ENCODE data around the gene RPS18.
"Not testable (repeated sequence)": the region's sequence is repeated elsewhere in the genome, so short reads cannot be mapped to it uniquely, and the experiment has no call there.

The RPS18 gene

GRCh38 chr6:33279971-33280511 lies 8.2 kb downstream of the RPS18 start:
- peaks cover 9% of the 10 kb centered on the region for H3K79me2 ChIP-seq (ENCODE audit: control insufficient read depth, low read length)
- H3K4me1 ChIP-seq (ENCODE audit: control insufficient read depth, low read length): peaks cover 52% of the 10 kb centered on the region
- H3K9me3 ChIP-seq (ENCODE audit: control insufficient read depth, insufficient read depth, low read length): no peaks in the 10 kb centered on the region
- no peaks in the 10 kb centered on the region for H3K27me3 ChIP-seq (ENCODE audit: control insufficient read depth, low read length)
- H3F3A ChIP-seq (ENCODE audit: control insufficient read depth, insufficient read depth): peaks cover 47% of the 10 kb centered on the region
- H3K27ac ChIP-seq (ENCODE audit: low read depth, low read length): peak overlapping the region; percentile 37; the same call in 1 of the 2 replicates
- no peaks in the 10 kb centered on the region for H3K9me2 ChIP-seq (replicated peaks; ENCODE audit: control insufficient read depth, low read length)
- peaks cover 2% of the 10 kb centered on the region for H4K20me1 ChIP-seq (ENCODE audit: control insufficient read depth, insufficient read depth, low read depth, low read length)
- H3K4me2 ChIP-seq (ENCODE audit: low read length): no peak overlapping the region
- H3K4me3 ChIP-seq (ENCODE audit: low read length): no peak overlapping the region
- H3K36me3 ChIP-seq (ENCODE audit: control insufficient read depth, low read length): peaks cover 89% of the 10 kb centered on the region
- TF ChIP-seq CTCF (IDR thresholded peaks at IDR 0.05; ENCODE audit: low read depth, low read length, poor library complexity, severe bottlenecking): peak; percentile 98
- TF ChIP-seq EZH2phosphoT487 (IDR thresholded peaks at IDR 0.05; ENCODE audit: borderline replicate concordance, low read length): no peak

GRCh38 chr6:33280539-33280938 lies 8.7 kb downstream of the RPS18 start:
- TF ChIP-seq CTCF (IDR thresholded peaks at IDR 0.05; ENCODE audit: low read depth, low read length, poor library complexity, severe bottlenecking): no peak
- TF ChIP-seq EZH2phosphoT487 (IDR thresholded peaks at IDR 0.05; ENCODE audit: borderline replicate concordance, low read length): no peak
- H3F3A ChIP-seq (ENCODE audit: control insufficient read depth, insufficient read depth): peaks cover 42% of the 10 kb centered on the region
- peaks cover 47% of the 10 kb centered on the region for H3K4me1 ChIP-seq (ENCODE audit: control insufficient read depth, low read length)
- H3K79me2 ChIP-seq (ENCODE audit: control insufficient read depth, low read length): peaks cover 4% of the 10 kb centered on the region
- no peak overlapping the region for H3K4me3 ChIP-seq (ENCODE audit: low read length)
- no peaks in the 10 kb centered on the region for H3K9me3 ChIP-seq (ENCODE audit: control insufficient read depth, insufficient read depth, low read length)
- H3K4me2 ChIP-seq (ENCODE audit: low read length): no peak overlapping the region
- peaks cover 88% of the 10 kb centered on the region for H3K36me3 ChIP-seq (ENCODE audit: control insufficient read depth, low read length)
- H3K9me2 ChIP-seq (replicated peaks; ENCODE audit: control insufficient read depth, low read length): no peaks in the 10 kb centered on the region
- H3K27ac ChIP-seq (ENCODE audit: low read depth, low read length): peak overlapping the region; percentile 37; the same call in 1 of the 2 replicates
- no peaks in the 10 kb centered on the region for H3K27me3 ChIP-seq (ENCODE audit: control insufficient read depth, low read length)
- no peaks in the 10 kb centered on the region; the same call in 1 of the 2 replicates for H4K20me1 ChIP-seq (ENCODE audit: control insufficient read depth, insufficient read depth, low read depth, low read length)

- peaks cover 77% of the 10 kb centered on the region for H3K36me3 ChIP-seq (ENCODE audit: control insufficient read depth, low read length)
Observed at GRCh38 chr6:33285214-33285613, 13.3 kb downstream of the RPS18 start.

DNA sequence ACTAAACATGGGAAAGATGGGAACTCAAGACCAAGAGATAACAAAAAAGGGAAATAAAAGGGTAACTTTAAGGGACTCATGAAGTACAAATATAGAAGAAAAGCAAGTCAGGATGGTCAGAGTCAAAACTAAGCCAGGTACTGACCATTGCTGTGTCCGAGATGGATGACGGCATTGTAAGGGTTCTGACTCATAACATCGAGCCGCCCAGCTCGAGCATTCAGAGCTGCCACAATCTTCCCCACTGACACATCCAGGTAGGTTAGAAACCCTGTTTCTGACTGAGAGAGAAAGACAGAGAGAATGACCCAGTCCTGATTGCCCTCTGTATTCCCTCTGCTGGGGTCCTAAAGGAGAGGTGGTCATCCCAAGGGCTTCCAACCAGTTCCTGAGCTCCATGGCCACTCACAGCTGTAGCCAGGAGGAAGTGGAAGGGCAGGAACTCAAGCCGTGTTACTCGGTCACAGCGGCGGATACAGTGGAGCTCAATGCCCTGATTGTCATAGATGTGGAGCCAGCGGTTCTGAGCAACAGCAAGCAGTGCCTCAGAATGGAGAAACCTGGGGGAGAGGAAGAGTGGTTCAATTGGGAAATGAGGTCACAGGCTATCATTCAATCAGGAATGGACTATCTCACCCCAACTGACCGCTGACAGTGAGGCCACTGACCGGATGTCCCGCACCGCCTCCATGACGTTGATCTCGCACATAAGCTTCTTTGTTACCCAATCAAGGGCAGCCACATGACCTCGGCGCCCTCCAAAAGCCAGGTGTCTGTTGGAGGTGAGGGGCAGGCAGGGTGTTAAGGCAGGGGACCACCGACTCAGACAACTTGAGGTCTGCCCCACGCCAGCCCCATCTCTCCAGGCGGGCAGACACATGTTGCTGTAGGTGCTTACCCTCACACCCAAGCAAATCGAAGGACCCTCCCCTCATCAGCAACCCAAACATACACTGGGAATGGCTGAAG lies 15.4 kb downstream of the RPS18 start:
- Histone ChIP-seq H4K20me1 (ENCODE audit: control insufficient read depth, insufficient read depth, low read depth, low read length) (no peaks in the 10 kb centered on the region), H3K79me2 (ENCODE audit: control insufficient read depth, low read length) (peaks cover 55% of the 10 kb centered on the region), H3K27me3 (ENCODE audit: control insufficient read depth, low read length) (no peaks in the 10 kb centered on the region), H3K4me2 (ENCODE audit: low read length) (peak overlapping the region; percentile 87), H3K4me3 (ENCODE audit: low read length) (peak overlapping the region; percentile 93), H3K4me1 (ENCODE audit: control insufficient read depth, low read length) (peaks cover 25% of the 10 kb centered on the region), H3K36me3 (ENCODE audit: control insufficient read depth, low read length) (peaks cover 82% of the 10 kb centered on the region), H3K9me3 (ENCODE audit: control insufficient read depth, insufficient read depth, low read length) (no peaks in the 10 kb centered on the region), H3K27ac (ENCODE audit: low read depth, low read length) (no peak overlapping the region), H3K9me2 (replicated peaks; ENCODE audit: control insufficient read depth, low read length) (no peaks in the 10 kb centered on the region), H3F3A (ENCODE audit: control insufficient read depth, insufficient read depth) (peaks cover 13% of the 10 kb centered on the region; the same call in 1 of the 2 replicates)
- TF ChIP-seq CTCF (IDR thresholded peaks at IDR 0.05; ENCODE audit: low read depth, low read length, poor library complexity, severe bottlenecking) (no peak), EZH2phosphoT487 (IDR thresholded peaks at IDR 0.05; ENCODE audit: borderline replicate concordance, low read length) (no peak)

More at GRCh38 chr6:33285214-33285613, 13.3 kb downstream of the RPS18 start:
- H3K4me1 ChIP-seq (ENCODE audit: control insufficient read depth, low read length): peaks cover 19% of the 10 kb centered on the region
- H3K9me3 ChIP-seq (ENCODE audit: control insufficient read depth, insufficient read depth, low read length); H4K20me1 ChIP-seq (ENCODE audit: control insufficient read depth, insufficient read depth, low read depth, low read length); H3K4me2 ChIP-seq (ENCODE audit: low read length); H3K27me3 ChIP-seq (ENCODE audit: control insufficient read depth, low read length); H3F3A ChIP-seq (ENCODE audit: control insufficient read depth, insufficient read depth); H3K9me2 ChIP-seq (replicated peaks; ENCODE audit: control insufficient read depth, low read length); H3K4me3 ChIP-seq (ENCODE audit: low read length); H3K27ac ChIP-seq (ENCODE audit: low read depth, low read length): not testable (repeated sequence)
- H3K79me2 ChIP-seq (ENCODE audit: control insufficient read depth, low read length): peaks cover 36% of the 10 kb centered on the region

Data from DOHH2 (cell line).